GM21619 (cell line): ENCODE measurements around the gene CEP57.
"Not testable (repeated sequence)": the region's sequence is repeated elsewhere in the genome, so short reads cannot be mapped to it uniquely, and the experiment has no call there.

ENCODE experiments used
- ATAC-seq: cut with Tn5 transposase; IDR thresholded peaks from one replicate; pipeline ENCODE4 v1.9.1; 2021; ENCODE audit not compliant: unreplicated experiment

Gene CEP57

DNA sequence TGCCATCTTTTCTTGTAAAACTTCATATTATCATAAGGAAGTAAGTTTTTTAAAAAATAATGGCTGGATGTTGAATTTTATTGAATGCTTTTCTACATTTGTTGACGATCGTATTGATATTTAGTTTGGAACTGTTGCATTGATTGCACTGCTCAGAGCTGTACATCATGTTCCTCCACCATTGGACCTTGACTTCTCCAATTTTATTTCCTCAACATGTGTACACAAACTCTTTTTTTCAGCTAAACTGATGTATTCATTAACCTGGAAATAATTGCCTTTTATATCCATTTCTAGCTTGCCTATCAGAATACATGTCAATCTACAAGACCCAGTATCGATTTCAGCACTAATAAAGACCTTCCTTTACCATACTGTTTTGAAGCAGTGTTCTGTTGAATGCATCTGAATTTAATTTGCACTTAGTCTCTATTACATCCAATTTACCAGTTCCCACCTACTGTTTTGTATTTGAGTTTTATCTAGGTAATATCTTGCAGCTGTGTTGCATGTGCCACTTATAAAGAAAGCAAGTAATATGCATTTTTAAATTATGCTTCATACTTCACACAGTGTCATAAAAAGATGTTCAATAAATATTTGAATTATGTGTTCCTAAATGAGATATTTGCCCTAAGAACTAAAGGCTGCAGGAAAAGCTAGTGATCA lies 5.5 kb downstream of the CEP57 start:
- ATAC-seq: no peak

DNA sequence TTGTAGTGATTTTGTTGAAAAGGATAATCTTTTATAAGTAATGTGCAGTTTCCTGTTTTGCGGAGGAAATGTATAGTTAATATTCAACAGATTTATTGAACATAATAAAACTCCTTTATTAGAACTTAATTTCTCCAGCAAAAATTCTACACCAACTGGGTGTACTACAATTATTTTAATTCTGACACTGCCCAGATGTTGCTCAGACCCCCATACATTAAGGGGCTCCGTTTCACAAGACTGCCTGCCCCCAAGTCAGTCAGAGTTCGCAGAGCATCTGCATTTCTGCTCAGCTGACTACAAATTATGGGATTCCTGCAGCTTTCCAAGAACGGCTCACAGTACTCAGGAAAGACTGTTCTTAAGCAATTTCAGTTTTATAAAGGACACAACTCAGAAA lies 6.2 kb downstream of the CEP57 start:
- no peak for ATAC-seq

DNA sequence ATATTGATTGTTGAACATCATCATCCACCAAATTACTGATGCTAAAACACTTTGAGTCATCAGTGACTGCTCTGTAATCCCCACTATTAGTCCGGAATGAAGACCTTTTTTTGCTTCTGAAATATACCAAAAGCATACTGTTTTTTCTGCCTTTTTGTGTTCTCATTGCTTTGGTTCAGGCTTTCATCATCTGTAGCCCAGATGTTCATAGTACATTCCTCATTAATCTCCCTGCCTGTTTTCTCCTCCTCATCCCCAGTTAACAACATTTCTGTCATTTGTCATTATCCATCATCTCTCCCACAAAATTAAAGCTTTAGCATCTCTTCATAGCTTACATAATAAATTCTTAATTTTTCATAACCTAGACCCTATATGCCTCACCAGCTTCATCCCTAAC lies 9.2 kb downstream of the CEP57 start:
- no peak for ATAC-seq

DNA sequence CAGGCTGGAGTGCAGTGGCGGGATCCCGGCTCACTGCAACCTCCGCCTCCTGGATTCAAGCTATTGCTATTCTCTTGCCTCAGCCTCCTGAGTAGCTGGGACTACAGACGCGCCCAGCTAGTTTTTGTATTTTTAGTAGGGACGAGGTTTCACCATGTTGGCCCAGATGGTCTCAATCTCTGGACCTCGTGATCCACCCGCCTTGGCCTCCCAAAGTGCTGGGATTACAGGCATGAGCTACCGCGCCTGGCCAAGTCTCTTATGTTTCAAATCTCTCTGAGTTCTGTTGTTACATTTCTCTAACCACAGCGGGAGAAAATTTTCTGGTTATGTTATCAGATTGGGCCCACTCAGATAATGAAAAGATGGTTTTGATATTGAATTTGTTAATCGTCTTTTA lies 10.1 kb downstream of the CEP57 start:
- ATAC-seq: no peak

DNA sequence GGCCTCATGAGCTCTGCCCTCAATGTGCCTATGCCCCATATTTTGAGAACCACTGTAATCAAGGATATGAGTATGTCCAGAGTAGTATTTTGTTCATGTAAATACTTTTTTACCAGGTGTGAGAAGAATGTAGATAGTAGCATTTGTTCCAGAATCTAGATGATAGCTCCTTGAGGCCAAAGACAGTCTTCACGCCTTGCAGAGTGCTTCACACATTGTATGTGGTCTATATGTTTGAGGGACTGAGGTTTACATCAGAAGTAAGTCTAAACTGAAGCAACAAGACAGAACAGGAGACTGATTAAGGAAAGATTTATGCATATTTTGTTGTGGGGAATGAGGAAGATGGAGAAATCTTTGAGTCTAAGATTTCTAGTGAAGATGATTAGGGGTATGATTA lies 12.5 kb downstream of the CEP57 start:
- ATAC-seq: no peak

DNA sequence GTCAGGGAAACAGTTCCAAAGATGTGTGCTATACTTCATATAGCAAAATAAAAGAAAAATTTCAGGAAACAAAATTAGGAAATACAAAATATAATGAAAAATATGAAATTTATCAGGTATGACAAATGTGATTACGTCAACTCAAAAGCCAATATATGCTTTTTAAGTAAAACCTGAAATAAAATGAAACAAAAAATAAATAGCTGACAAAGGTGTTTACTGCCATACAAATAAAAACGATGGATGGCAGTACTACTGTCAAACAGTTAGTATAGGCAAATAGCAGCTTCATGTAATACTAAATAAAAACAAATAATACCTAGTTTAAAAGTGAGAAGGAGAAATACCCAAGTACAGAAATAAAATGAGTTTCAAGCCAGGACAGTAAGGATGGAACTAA lies 13.7 kb downstream of the CEP57 start:
- ATAC-seq: no peak

DNA sequence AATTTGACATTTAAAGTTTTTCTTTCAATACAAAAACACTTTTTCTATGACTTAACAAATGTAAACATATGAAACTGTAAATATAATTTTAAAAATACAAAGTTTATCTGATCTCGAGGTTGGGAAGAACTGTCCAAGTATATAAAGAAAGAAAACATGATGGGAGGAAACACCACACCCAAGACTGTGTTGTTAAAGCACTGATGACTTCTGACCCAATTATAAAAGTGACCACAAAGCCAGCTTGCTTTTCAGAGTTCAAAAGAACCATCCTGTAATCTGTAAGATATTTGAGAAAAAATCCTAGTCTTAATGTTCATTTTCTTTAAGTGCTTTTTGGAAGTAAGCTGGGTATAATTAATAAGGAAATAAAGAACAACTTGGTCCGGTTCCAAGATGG lies 15.6 kb downstream of the CEP57 start:
- ATAC-seq: no peak

DNA sequence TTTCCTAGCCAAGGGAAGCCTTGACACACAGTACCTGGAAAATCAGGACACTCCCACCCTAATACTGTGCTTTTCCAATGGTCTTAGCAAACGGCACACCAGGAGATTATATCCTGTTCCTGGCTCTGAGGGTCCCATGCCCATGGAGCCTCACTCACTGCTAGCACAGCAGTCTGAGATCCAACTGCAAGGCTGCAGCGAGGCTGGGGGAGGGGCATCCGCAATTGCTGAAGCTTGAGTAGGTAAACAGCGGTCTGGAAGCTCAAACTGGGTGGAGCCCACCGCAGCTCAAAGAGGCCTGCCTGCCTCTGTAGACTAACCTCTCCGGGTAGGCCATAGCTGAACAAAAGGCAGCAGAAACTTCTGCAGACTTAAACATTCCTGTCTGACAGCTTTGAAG lies 16.2 kb downstream of the CEP57 start:
- not testable (repeated sequence) for ATAC-seq

DNA sequence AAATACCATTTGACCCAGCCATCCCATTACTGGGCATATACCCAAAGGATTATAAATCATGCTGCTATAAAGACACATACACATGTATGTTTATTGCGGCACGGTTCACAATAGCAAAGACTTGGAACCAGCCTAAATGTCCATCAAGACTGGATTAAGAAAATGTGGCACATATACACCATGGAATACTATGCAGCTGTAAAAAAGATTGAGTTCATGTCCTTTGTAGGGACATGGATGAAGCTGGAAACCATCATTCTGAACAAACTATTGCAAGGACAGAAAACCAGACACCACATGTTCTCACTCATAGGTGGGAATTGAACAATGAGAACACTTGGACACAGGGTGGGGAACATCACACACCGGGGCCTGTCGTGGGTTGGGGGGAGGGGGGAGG lies 20.8 kb downstream of the CEP57 start:
- not testable (repeated sequence) for ATAC-seq

DNA sequence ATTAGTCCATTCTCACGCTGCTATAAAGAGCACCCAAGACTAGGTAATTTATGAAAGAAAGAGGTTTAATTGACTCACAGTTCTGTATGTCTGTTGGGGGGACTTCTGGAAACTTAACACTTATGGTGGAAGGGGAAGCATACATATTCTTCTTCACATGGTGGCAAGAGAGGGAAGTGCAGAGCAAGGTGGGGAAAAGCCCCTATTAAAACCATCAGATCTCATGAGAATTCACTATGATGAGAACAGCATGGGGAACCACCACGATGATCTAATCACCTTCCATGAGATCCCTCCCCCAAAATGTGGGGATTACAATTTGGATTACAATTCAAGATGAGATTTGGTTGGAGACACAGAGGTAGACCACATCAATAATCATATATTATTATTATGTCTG lies 25.7 kb downstream of the CEP57 start:
- ATAC-seq: peak; percentile 69

DNA sequence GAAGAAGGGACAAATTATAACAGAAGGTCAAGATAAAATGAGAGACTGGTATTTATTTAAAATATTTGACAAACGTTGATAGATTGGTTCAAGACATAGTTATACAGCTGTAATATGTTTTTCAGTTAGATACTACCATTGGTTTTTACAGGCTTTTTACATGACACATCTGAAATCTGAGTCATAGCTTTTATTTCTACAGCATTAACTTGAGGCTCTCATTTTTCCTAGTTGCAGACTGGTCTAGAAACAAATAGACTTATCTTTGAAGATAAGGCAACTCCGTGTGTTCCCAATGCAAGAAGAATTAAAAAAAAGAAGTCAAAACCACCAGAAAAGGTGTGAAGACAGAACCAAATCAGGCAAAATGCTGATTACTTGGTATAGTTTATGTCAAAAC lies 31.3 kb downstream of the CEP57 start:
- no peak for ATAC-seq

DNA sequence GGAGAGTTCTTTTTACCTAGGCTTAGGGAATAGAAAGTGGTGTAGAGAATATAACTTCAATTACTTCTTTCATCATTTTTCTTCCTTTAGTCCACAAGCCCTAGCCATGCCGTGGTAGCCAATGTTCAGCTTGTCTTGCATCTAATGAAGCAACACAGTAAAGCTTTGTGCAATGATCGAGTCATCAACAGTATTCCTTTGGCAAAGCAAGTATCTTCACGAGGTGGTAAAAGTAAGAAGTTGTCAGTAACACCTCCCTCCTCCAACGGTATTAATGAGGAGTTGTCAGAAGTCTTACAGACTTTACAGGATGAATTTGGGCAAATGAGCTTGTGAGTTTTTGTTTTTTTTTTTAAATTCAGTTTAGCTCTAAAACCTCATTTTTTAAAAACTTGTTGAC lies 37.4 kb downstream of the CEP57 start:
- ATAC-seq: no peak

DNA sequence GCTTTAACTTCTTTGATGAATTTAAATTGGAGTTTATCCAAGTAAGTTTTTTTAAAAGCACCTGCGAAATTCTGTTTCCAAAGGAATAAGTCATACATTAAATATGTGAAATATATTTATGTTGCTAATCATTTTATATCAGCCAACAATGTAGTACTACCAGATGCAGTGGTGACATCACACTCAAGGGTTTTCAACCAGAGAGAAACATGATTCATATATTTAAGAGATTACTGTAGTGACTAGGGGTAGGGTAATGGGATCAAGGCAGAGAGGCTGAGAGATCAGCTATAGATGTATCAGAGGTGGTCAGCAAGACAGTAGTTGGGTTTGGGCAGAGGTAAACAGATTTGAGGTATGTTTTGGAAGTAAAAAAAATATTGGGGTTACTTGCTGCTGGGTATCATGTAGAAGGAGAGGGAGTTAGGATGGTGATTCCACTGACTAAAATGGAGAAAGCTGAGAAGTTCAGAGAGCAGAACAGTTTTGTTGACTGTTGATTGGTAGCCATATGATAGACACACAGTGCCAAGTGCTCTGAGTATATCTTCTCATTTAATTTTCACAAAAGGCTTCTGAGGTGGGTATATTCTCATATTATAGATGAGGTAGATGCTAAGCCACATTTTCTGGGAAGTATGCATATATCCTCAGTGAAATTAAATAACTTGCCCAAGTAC lies 39.4 kb downstream of the CEP57 start:
- ATAC-seq: no peak

DNA sequence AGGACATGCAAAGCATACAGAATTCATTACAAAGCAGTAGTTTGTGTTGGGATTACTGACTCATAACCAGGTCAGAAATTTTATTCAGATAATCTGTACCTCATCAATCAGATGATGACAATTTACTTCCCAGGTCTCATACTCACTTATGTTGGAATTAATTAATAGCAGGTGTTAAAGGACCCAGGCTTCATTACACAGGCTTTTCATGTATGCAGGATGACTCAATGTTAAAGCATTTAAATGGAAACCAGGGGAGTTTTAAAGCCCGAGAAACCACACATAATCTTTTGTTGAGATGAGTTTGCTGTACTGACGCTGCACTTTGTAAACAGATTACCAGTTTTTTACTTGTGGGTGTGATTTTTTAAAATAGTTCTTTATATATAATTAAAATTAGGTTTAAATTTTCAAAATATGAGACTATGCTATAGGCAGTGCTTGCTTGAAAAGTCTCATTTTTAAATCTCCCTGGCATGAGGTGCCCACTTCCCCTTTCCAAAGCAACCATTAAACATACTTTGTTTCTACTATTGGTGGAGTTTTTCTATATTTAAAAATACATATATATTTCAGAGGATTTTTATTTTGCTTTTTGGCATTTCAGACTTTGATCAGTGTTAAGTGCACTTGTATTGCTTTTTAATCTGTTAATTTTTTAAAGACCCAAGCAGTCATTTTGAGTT lies 41.0 kb downstream of the CEP57 start:
- no peak for ATAC-seq

DNA sequence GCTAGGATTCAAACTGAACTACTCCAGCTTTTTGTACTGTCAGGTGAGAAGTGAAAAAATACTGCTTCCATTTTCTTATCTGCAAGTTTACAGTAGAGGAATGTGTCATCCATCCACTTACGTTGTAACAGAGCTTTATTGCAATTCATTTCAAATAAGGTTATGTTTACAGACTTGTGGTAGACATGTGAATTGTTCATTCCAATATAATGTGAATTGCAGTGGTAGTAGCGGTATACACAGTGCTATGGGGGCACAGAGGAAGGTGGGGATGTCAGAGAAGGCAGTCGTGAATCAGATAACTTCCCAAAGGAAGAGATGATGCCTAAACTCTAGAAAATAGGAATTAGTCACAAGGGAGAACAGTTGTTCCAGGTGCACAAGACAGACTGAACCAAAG lies 42.5 kb downstream of the CEP57 start:
- ATAC-seq: no peak

DNA sequence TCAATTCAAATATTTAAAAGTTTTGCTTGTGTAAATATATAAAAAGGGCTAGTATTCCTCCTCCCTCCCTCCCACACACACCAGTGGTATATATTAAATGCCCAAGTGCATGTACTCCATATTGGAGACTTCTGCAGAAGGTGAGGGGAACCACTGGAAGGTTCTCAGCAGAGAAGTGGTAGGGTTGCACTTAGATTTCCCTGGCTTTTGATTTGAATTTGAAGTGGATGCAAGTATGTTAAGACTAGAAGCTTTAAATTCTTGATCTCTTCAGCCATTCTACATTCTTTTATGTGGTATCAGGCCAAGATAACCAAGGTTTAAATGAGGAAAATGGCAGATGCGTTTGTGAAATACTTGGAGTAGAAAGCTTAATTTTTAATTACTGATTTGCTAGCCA lies 43.1 kb downstream of the CEP57 start:
- no peak for ATAC-seq

DNA sequence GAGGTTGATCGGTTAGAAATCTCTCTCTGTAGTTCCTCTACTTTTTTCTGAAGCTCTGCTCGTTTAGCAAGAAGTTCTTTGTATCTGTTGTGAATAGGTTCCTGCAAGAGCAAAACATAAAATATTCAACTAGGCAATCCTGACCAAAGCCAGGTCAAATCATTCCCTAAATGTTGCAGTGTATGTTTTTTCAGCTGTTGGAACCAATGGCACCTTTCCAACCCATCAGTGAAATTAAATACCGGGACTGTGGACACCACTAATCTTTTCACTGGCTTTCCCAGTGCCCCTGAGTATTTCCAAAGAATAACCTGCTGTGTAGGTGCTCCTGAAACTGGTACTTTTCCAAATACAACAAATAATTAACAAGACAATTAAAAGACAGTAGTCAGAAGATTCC lies 45.1 kb downstream of the CEP57 start:
- no peak for ATAC-seq

DNA sequence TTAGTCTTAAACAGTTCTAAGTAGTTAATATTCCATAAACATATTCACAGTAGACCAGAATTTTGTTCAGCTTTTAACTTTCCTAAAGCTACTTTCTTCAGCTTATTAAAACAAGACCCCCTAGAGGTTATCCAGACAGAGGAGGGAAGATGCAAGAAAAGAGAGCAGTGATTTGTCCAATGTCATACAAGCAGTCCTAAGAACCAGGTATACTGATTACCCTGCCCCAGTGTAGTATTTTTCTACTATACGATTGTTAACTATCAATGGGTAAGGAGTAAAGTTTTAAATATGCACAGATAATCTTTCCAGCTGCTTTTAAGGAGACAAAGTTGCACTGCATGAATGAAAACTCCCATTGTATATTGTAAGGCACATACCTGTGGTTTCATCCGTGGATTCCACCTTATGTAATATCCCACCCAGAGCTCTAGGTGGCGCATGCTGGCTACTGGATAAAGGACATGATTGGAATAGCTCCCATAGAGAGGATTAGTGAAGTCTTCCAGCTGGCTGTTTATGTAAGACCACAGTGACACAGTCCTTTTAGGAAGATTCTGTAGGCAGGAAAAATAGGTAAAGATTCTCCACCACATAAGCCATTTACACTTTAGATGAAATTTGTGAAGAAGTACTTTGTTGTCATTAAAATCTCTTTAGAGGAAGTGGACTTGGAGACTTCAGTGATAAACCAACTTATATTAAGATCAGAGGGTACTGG lies 45.6 kb downstream of the CEP57 start:
- peak; percentile 96 for ATAC-seq

DNA sequence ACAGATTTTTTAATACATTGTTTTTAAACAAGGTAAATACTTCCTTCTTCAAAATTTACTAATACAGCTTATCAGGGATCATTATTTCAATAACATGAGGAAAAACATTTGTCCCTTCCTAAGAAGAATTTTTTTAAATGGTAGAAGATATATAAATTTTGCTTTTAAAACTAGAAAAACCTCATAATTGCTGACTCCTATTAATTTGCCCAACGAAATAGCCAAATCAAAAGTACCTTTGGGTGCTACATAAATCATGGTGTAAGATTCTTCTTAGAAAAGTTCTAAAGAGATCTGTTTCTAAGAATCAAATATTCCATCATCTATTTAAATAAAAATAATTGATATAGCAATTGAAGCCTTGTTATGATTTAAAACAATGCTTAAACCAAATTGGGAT lies 54.9 kb downstream of the CEP57 start:
- ATAC-seq: no peak

DNA sequence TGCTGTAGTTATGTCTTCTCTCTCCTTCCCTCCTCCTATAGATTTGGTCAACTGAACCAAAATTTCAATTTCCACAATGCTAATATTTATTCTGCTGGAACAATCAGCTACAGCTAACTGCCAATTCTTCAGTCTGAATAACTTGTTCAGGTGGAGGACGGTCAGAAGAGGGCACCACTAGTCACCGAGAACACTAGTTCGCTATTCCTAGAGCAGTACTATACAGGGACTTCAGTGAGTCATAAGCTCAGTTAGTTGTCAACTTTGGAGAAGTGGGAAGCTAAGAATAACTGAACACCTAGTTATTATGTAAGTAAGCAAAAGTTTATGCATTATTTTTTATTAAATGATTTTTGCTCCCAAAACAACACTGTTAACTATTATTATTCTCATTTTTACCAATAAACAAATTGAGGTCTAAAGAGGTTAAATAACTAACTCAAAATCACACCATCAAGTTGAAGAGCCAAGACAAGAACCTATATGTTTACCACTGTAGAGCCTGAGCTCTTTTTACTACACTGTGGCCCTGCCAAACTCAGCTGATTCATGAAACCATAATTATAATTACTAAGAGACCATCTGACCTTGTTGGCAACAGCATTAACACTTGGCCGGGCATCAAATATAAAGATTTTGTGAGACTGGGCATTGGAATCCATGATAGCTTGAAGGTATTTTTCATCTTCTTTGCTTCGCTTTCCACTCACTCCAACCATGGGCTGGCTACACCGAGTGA lies 59.0 kb downstream of the CEP57 start:
- peak; percentile 73 for ATAC-seq

DNA sequence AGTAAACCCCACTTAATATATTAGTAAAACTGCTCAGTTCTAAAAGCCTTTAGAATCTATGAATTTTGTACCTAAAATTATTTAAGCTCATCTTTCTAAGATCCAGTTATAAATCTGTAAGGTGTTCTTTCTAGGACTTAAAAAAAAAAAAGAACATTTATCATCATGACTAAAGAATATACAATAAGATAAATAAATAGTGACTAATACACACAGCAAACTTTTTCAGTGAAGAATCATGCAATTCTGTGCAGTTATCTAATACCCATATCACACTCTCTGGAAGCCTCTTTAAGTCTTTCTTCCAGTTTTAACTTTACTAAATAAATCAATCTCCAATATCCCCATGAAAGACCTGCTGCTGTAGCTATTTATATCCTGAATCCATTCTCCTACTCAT lies 59.8 kb downstream of the CEP57 start:
- no peak for ATAC-seq
